ENCODE data around the gene SMYD3. TPM values are rescaled to one million over a fixed set of nuclear protein-coding genes. Genes with fewer than 3 reads are reported as not detected.

The SMYD3 gene
- polyA plus RNA-seq, 1 donor from 2014 or later = 48.6 TPM

GRCh38 chr1:245856944-245857531 is 650.0 kb downstream of the SMYD3 start:
- TF ChIP-seq POLR2AphosphoS5 (IDR thresholded peaks at IDR 0.05) (no peak), EP300 (conservative IDR thresholded peaks at IDR 0.05; ENCODE audit: poor library complexity, severe bottlenecking) (no peak), EZH2 (IDR thresholded peaks at IDR 0.05; ENCODE audit: borderline replicate concordance, insufficient read depth, low read length, poor library complexity, severe bottlenecking) (no peak), REST (IDR thresholded peaks at IDR 0.05; ENCODE audit: borderline replicate concordance) (no peak), TAF1 (IDR thresholded peaks at IDR 0.05; ENCODE audit: low read depth) (no peak), RAD21 (conservative IDR thresholded peaks at IDR 0.05) (no peak)
- no peaks in the 10 kb centered on the region for H4K20me1 ChIP-seq (ENCODE audit: insufficient read depth)
- no peak overlapping the region for H3K27ac ChIP-seq (ENCODE audit: low read length)
- H3F3A ChIP-seq (ENCODE audit: insufficient read depth, low read length, poor library complexity, severe bottlenecking) = peaks cover 3% of the 10 kb centered on the region
- no peaks in the 10 kb centered on the region for H3K9me2 ChIP-seq (ENCODE audit: insufficient read depth, low read length)
- no peak overlapping the region for H2AFZ ChIP-seq (ENCODE audit: low read depth, low read length)
- no peaks in the 10 kb centered on the region for H3K79me2 ChIP-seq (replicated peaks; ENCODE audit: insufficient read depth, low read length)
- no peak overlapping the region for H3K4me3 ChIP-seq (ENCODE audit: low read length)
- H3K9me3 ChIP-seq (ENCODE audit: low read length) = no peaks in the 10 kb centered on the region
- no peak overlapping the region for H3K4me2 ChIP-seq (ENCODE audit: low read length)
- H3K27me3 ChIP-seq (ENCODE audit: insufficient read depth, low read depth, low read length) = no peaks in the 10 kb centered on the region
- no peak overlapping the region for H3K9ac ChIP-seq (ENCODE audit: low read length)
- H3K36me3 ChIP-seq (ENCODE audit: insufficient read depth, low read length) = no peaks in the 10 kb centered on the region

- Histone ChIP-seq H3K9ac (ENCODE audit: low read length) (no peak overlapping the region), H2AFZ (ENCODE audit: low read depth, low read length) (no peak overlapping the region), H3K27ac (ENCODE audit: low read length) (no peak overlapping the region)
Measured at GRCh38 chr1:245855846-245856730, 651.0 kb downstream of the SMYD3 start.

More at GRCh38 chr1:245855846-245856730, 651.0 kb downstream of the SMYD3 start:
- no peak for TF ChIP-seq EP300 (conservative IDR thresholded peaks at IDR 0.05; ENCODE audit: poor library complexity, severe bottlenecking)
- TF ChIP-seq, protein P1, sequence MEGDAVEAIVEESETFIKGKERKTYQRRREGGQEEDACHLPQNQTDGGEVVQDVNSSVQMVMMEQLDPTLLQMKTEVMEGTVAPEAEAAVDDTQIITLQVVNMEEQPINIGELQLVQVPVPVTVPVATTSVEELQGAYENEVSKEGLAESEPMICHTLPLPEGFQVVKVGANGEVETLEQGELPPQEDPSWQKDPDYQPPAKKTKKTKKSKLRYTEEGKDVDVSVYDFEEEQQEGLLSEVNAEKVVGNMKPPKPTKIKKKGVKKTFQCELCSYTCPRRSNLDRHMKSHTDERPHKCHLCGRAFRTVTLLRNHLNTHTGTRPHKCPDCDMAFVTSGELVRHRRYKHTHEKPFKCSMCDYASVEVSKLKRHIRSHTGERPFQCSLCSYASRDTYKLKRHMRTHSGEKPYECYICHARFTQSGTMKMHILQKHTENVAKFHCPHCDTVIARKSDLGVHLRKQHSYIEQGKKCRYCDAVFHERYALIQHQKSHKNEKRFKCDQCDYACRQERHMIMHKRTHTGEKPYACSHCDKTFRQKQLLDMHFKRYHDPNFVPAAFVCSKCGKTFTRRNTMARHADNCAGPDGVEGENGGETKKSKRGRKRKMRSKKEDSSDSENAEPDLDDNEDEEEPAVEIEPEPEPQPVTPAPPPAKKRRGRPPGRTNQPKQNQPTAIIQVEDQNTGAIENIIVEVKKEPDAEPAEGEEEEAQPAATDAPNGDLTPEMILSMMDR (IDR thresholded peaks at IDR 0.05; ENCODE audit: poor library complexity, severe bottlenecking) = no peak
- TF ChIP-seq EZH2 (IDR thresholded peaks at IDR 0.05; ENCODE audit: borderline replicate concordance, insufficient read depth, low read length, poor library complexity, severe bottlenecking) = no peak
- TF ChIP-seq SMC3 (conservative IDR thresholded peaks at IDR 0.05; ENCODE audit: poor library complexity) = no peak
- no peak for TF ChIP-seq POLR2AphosphoS5 (IDR thresholded peaks at IDR 0.05)
- no peak for TF ChIP-seq REST (IDR thresholded peaks at IDR 0.05; ENCODE audit: borderline replicate concordance)
- TF ChIP-seq MXI1 (conservative IDR thresholded peaks at IDR 0.05; ENCODE audit: poor library complexity, severe bottlenecking) = no peak
- no peak for TF ChIP-seq TAF1 (IDR thresholded peaks at IDR 0.05; ENCODE audit: low read depth)
- TF ChIP-seq RAD21 (conservative IDR thresholded peaks at IDR 0.05) = no peak
- peaks cover 3% of the 10 kb centered on the region for H3F3A ChIP-seq (ENCODE audit: insufficient read depth, low read length, poor library complexity, severe bottlenecking)
- H4K20me1 ChIP-seq (ENCODE audit: insufficient read depth) = no peaks in the 10 kb centered on the region
- H3K9me3 ChIP-seq (ENCODE audit: low read length) = no peaks in the 10 kb centered on the region
- H3K79me2 ChIP-seq (replicated peaks; ENCODE audit: insufficient read depth, low read length) = no peaks in the 10 kb centered on the region
- no peak overlapping the region for H3K4me3 ChIP-seq (ENCODE audit: low read length)
- H3K27me3 ChIP-seq (ENCODE audit: insufficient read depth, low read depth, low read length) = no peaks in the 10 kb centered on the region
- H3K9me2 ChIP-seq (ENCODE audit: insufficient read depth, low read length) = no peaks in the 10 kb centered on the region
- no peak overlapping the region for H3K4me2 ChIP-seq (ENCODE audit: low read length)
- no peaks in the 10 kb centered on the region for H3K36me3 ChIP-seq (ENCODE audit: insufficient read depth, low read length)

All from neural cell (in vitro differentiated cells).